GM23248 (cell line): Measurements from ENCODE around the gene PDE8A. TPM values are rescaled to one million over a fixed set of nuclear protein-coding genes. Genes with fewer than 3 reads are reported as not detected.

Experiments used
- DNase-seq: peaks from one replicate; pipeline ENCODE4 v3.0.0-alpha.2; 2015
- H2AFZ ChIP-seq: fragments of 200-600 bp; sonication (generic); 2 replicates; pipeline ENCODE4 v1.6.1; 2016; ENCODE audit warnings: antibody characterized with exemption
- H3F3A ChIP-seq: fragments of 200-600 bp; sonication (generic); 2 replicates; pipeline ENCODE4 v1.6.1; 2016; ENCODE audit warnings: mild to moderate bottlenecking, antibody characterized with exemption, mixed run types; ENCODE audit not compliant: insufficient read depth
- H3K27ac ChIP-seq: fragments of 200-600 bp; sonication (generic); 2 replicates; pipeline ENCODE4 v1.5.1; 2016; ENCODE audit warnings: mild to moderate bottlenecking
- H3K27me3 ChIP-seq: fragments of 200-600 bp; sonication (generic); replicated peaks from 2 replicates; pipeline ENCODE4 v1.6.1; 2016; ENCODE audit warnings: mild to moderate bottlenecking; ENCODE audit not compliant: insufficient read depth
- H3K36me3 ChIP-seq: fragments of 200-600 bp; sonication (generic); 2 replicates; pipeline ENCODE4 v1.6.1; 2016; ENCODE audit warnings: low read depth, mild to moderate bottlenecking
- H3K4me1 ChIP-seq: fragments of 200-600 bp; sonication (generic); 2 replicates; pipeline ENCODE4 v1.6.1; 2016; ENCODE audit warnings: mild to moderate bottlenecking; ENCODE audit not compliant: insufficient read depth
- H3K4me2 ChIP-seq: fragments of 200-600 bp; sonication (generic); one replicate; pipeline ENCODE4 v1.6.1; 2016; ENCODE audit warnings: mild to moderate bottlenecking; ENCODE audit not compliant: unreplicated experiment
- H3K4me3 ChIP-seq: fragments of 200-600 bp; sonication (generic); 2 replicates; pipeline ENCODE4 v1.5.1; 2016; ENCODE audit warnings: mild to moderate bottlenecking
- H3K79me2 ChIP-seq: fragments of 200-600 bp; sonication (generic); 2 replicates; pipeline ENCODE4 v1.6.1; 2016; ENCODE audit warnings: mild to moderate bottlenecking; ENCODE audit not compliant: insufficient read depth
- H3K9ac ChIP-seq: fragments of 200-600 bp; sonication (generic); 2 replicates; pipeline ENCODE4 v1.6.1; 2016; ENCODE audit warnings: mild to moderate bottlenecking
- H3K9me2 ChIP-seq: fragments of 200-600 bp; sonication (generic); 2 replicates; pipeline ENCODE4 v1.6.1; 2016; ENCODE audit warnings: mixed run types, mild to moderate bottlenecking, moderate library complexity; ENCODE audit not compliant: insufficient read depth
- H3K9me3 ChIP-seq: fragments of 200-600 bp; sonication (generic); one replicate; pipeline ENCODE4 v1.6.1; 2017; ENCODE audit warnings: low read depth
- H4K20me1 ChIP-seq: fragments of 200-600 bp; sonication (generic); 2 replicates; pipeline ENCODE4 v1.6.0; 2016; ENCODE audit not compliant: insufficient read depth
- EZH2 ChIP-seq: fragments of 200-600 bp; sonication (generic); IDR thresholded peaks from 2 replicates; pipeline ENCODE4 v1.6.1; 2018; ENCODE audit warnings: antibody characterized with exemption, mild to moderate bottlenecking; ENCODE audit not compliant: insufficient read depth, poor library complexity, severe bottlenecking
- EZH2phosphoT487 ChIP-seq: fragments of 200-600 bp; sonication (generic); IDR thresholded peaks from 2 replicates; pipeline ENCODE4 v1.6.1; 2018; ENCODE audit warnings: antibody characterized with exemption, moderate library complexity, mild to moderate bottlenecking, low read depth; ENCODE audit not compliant: insufficient read depth
- WGBS, 2 experiments: methylation state at CpG; one replicate each; pipeline ENCODE4 v1.1.6; 2015 to 2017; ENCODE audit warnings: low lambda C conversion rate in 2 of 2, low coverage in 1 of 2; ENCODE audit errors: missing lambda C conversion rate in 2 of 2; 5-methylcytosine and 5-hydroxymethylcytosine counted together
- in situ Hi-C: fragments of 300-500 bp; cut with MboI; formaldehyde crosslinking; loops from 2 replicates; pipeline ENCODE4 v1.15.0; 2020
- polyA plus RNA-seq: library from polyadenylated mRNA; unstranded; fragments of >200 nt; fragmentation: Nextera tagmentation; extraction: Ambion mirVana; gene quantifications from 2 replicates; pipeline ENCODE4 v1.2.1, GENCODE V29; 2016
- total RNA-seq: library from RNA; depleted of rRNA; stranded (reverse); fragments of >200 nt; shearing (Covaris generic); gene quantifications from 2 replicates; pipeline ENCODE4 v1.2.3, GENCODE V29; 2014

The PDE8A gene
- total and polyA plus RNA-seq, 2 experiments from 2014 or later = 13.9 to 22.7 TPM

- 93 to 99% methylated on average over 10 of the region's 10 CpGs for WGBS, 2 experiments
- 0 out of 2 replicates have a peak, but pooled peaks cover 4% of the 10 kb centered on the region for H3K36me3 ChIP-seq
- no peak overlapping the region for H3K27ac ChIP-seq
- no peak overlapping the region for H3K4me2 ChIP-seq
- no peak overlapping the region for H3K9ac ChIP-seq
- H3K4me1 ChIP-seq = peaks cover 10% of the 10 kb centered on the region; the same call in 1 of the 2 replicates
- no peak overlapping the region for H3K4me3 ChIP-seq
- H3K9me2 ChIP-seq = no peaks in the 10 kb centered on the region
- no peak for TF ChIP-seq EZH2
- TF ChIP-seq EZH2phosphoT487 = no peak
- H3F3A ChIP-seq = no peaks in the 10 kb centered on the region
- H4K20me1 ChIP-seq = no peaks in the 10 kb centered on the region
- no peaks in the 10 kb centered on the region for H3K9me3 ChIP-seq
- H3K79me2 ChIP-seq = no peaks in the 10 kb centered on the region
- H3K27me3 ChIP-seq = no peaks in the 10 kb centered on the region
- H2AFZ ChIP-seq = no peak overlapping the region
- in situ Hi-C loops = no loop called here
- DNase-seq = no peak
Measured at GRCh38 chr15:85099195-85099803, 117.6 kb downstream of the PDE8A start.

- H3F3A ChIP-seq = no peaks in the 10 kb centered on the region
Measured at GRCh38 chr15:85100186-85100937, 118.7 kb downstream of the PDE8A start.

GRCh38 chr15:85104584-85104983 is 122.9 kb downstream of the PDE8A start:
- Histone ChIP-seq H2AFZ (no peak overlapping the region), H3K4me1 (no peaks in the 10 kb centered on the region), H3K9me3 (no peaks in the 10 kb centered on the region), H3K9me2 (no peaks in the 10 kb centered on the region), H3K9ac (no peak overlapping the region), H3K4me2 (no peak overlapping the region), H3K27ac (no peak overlapping the region), H3K4me3 (no peak overlapping the region), H3K27me3 (no peaks in the 10 kb centered on the region), H3K79me2 (no peaks in the 10 kb centered on the region), H3K36me3 (peaks cover 8% of the 10 kb centered on the region; the same call in 1 of the 2 replicates), H4K20me1 (no peaks in the 10 kb centered on the region), H3F3A (no peaks in the 10 kb centered on the region)
- WGBS, 2 experiments = 59 to 67% methylated on average over 2 of the region's 2 CpGs
- TF ChIP-seq EZH2phosphoT487 (no peak), EZH2 (no peak)
- no peak for DNase-seq
- in situ Hi-C loops = no loop called here

More at GRCh38 chr15:85100186-85100937, 118.7 kb downstream of the PDE8A start:
- 78 to 82% methylated on average over 10 of the region's 10 CpGs for WGBS, 2 experiments
- H3K36me3 ChIP-seq = 0 out of 2 replicates have a peak, but pooled peaks cover 4% of the 10 kb centered on the region
- no peak for DNase-seq
- no peaks in the 10 kb centered on the region for H4K20me1 ChIP-seq
- no peak overlapping the region for H3K4me2 ChIP-seq
- no peak overlapping the region for H3K27ac ChIP-seq
- in situ Hi-C loops = no loop called here
- H3K9me2 ChIP-seq = no peaks in the 10 kb centered on the region
- 0 out of 2 replicates have a peak, but pooled peaks cover 3% of the 10 kb centered on the region for H3K4me1 ChIP-seq
- TF ChIP-seq EZH2 = no peak
- no peak for TF ChIP-seq EZH2phosphoT487
- no peak overlapping the region for H3K9ac ChIP-seq
- H3K79me2 ChIP-seq = no peaks in the 10 kb centered on the region
- H3K4me3 ChIP-seq = no peak overlapping the region
- H2AFZ ChIP-seq = no peak overlapping the region
- no peaks in the 10 kb centered on the region for H3K9me3 ChIP-seq
- no peaks in the 10 kb centered on the region for H3K27me3 ChIP-seq

GRCh38 chr15:85108136-85108535 is 126.5 kb downstream of the PDE8A start:
- no peaks in the 10 kb centered on the region for H3K79me2 ChIP-seq
- H2AFZ ChIP-seq = no peak overlapping the region
- no peaks in the 10 kb centered on the region for H3K4me1 ChIP-seq
- H3K27ac ChIP-seq = no peak overlapping the region
- H3K9me2 ChIP-seq = no peaks in the 10 kb centered on the region
- DNase-seq = no peak
- no peaks in the 10 kb centered on the region for H4K20me1 ChIP-seq
- in situ Hi-C loops = no loop called here
- TF ChIP-seq EZH2 (no peak), EZH2phosphoT487 (no peak)
- H3K9me3 ChIP-seq = no peaks in the 10 kb centered on the region
- H3F3A ChIP-seq = no peaks in the 10 kb centered on the region
- no peak overlapping the region for H3K4me3 ChIP-seq
- H3K36me3 ChIP-seq = peaks cover 9% of the 10 kb centered on the region; the same call in 1 of the 2 replicates
- no peak overlapping the region for H3K9ac ChIP-seq
- 91% methylated on average over 4 of the region's 4 CpGs for WGBS, 2 experiments
- no peaks in the 10 kb centered on the region for H3K27me3 ChIP-seq
- H3K4me2 ChIP-seq = no peak overlapping the region
